Endothelial cell of umbilical vein (primary cell): ENCODE data around the gene RNU5B-1. TPM values are rescaled to one million over a fixed set of nuclear protein-coding genes. Genes with fewer than 3 reads are reported as not detected.

Source experiments
- BruUV-seq: library from RNA; stranded (reverse); fragments of 400-500 nt; replicated peaks from 2 replicates; lab custom pipeline; 2021; lab: Mats Ljungman, UMichigan
- CTCF ChIA-PET: fragments of 300-600, 350-600 bp; sonication (Branson Sonifier 250); formaldehyde crosslinking; loops from one replicate; lab custom pipeline; 2021; ENCODE audit warnings: antibody characterized with exemption, inconsistent platforms; lab: Charles Lee
- POLR2A ChIA-PET: fragments of 300-600, 350-600 bp; sonication (Branson Sonifier 250); formaldehyde crosslinking; loops from one replicate; lab custom pipeline; 2021; ENCODE audit warnings: antibody characterized with exemption, inconsistent platforms; lab: Charles Lee
- DNase-seq: peaks from one replicate; pipeline ENCODE4 v3.0.0-alpha.2; 2011; ENCODE audit warnings: low read depth, low spot score
- FAIRE-seq: peaks from 2 replicates; lab custom pipeline; 2011; peaks lifted over from hg19 to GRCh38; lab: Jason Lieb, UNC
- H2AFZ ChIP-seq: 2 replicates; pipeline ENCODE4 v1.6.0; 2012; ENCODE audit warnings: low read depth, low read length, control low read depth, inconsistent platforms
- H3K27ac ChIP-seq: 2 replicates; pipeline ENCODE4 v1.5.1; 2011; ENCODE audit warnings: low read depth, mild to moderate bottlenecking, control low read depth, low read length, moderate library complexity; ENCODE audit not compliant: insufficient read depth
- H3K27me3 ChIP-seq, 2 experiments: 2 replicates each; pipeline versions ENCODE4 v1.6.0 to v1.6.1; 2011; ENCODE audit warnings: low read length in 2 of 2, mixed read lengths in 1 of 2; ENCODE audit not compliant: control insufficient read depth in 2 of 2, insufficient read depth in 2 of 2
- H3K36me3 ChIP-seq, 2 experiments: 2 replicates in 1 of 2; 3 replicates in 1 of 2; pipeline ENCODE4 v1.5.1; 2011; ENCODE audit warnings: low read length in 2 of 2, mild to moderate bottlenecking in 1 of 2, moderate library complexity in 1 of 2; ENCODE audit not compliant: control insufficient read depth in 2 of 2, insufficient read depth in 2 of 2; ENCODE audit errors: extremely low read depth in 1 of 2
- H3K4me1 ChIP-seq: 3 replicates; pipeline ENCODE4 v1.5.1; 2011; ENCODE audit warnings: mild to moderate bottlenecking, low read length; ENCODE audit not compliant: control insufficient read depth, insufficient read depth; ENCODE audit errors: extremely low read depth
- H3K4me2 ChIP-seq: 2 replicates; pipeline ENCODE4 v1.6.1; 2011; ENCODE audit warnings: low read length, control low read depth, mixed read lengths; ENCODE audit not compliant: insufficient read depth
- H3K4me3 ChIP-seq, 3 experiments: fragments of 200-600 bp in 1 of 3; sonication (generic), shearing (Covaris generic) in 1 of 3; replicated peaks in 1 of 3; 2 replicates each; pipeline ENCODE4 v1.5.1; 2011 to 2016; ENCODE audit warnings: control low read depth in 3 of 3, low read length in 3 of 3, mild to moderate bottlenecking in 2 of 3, inconsistent platforms in 1 of 3, low read depth in 1 of 3, moderate library complexity in 1 of 3; ENCODE audit not compliant: insufficient read depth in 1 of 3
- H3K79me2 ChIP-seq: 2 replicates; pipeline ENCODE4 v1.6.0; 2012; ENCODE audit warnings: low read length, inconsistent platforms; ENCODE audit not compliant: control insufficient read depth, insufficient read depth
- H3K9ac ChIP-seq: replicated peaks from 2 replicates; pipeline ENCODE3; 2011; ENCODE audit warnings: low read length, control low read depth; ENCODE audit not compliant: insufficient read depth; ENCODE audit errors: extremely low read depth
- H3K9me1 ChIP-seq: replicated peaks from 3 replicates; pipeline ENCODE4 v1.6.0; 2011; ENCODE audit warnings: mild to moderate bottlenecking, low read length; ENCODE audit not compliant: control insufficient read depth, insufficient read depth; ENCODE audit errors: extremely low read depth
- H3K9me3 ChIP-seq: replicated peaks from 2 replicates; pipeline ENCODE4 v1.5.1; 2012; ENCODE audit warnings: low read length, inconsistent platforms; ENCODE audit not compliant: control insufficient read depth, insufficient read depth
- H4K20me1 ChIP-seq: replicated peaks from 2 replicates; pipeline ENCODE3; 2011; ENCODE audit warnings: mild to moderate bottlenecking, low read length; ENCODE audit not compliant: control insufficient read depth, insufficient read depth; ENCODE audit errors: extremely low read depth
- EZH2 ChIP-seq: IDR thresholded peaks from 2 replicates; pipeline ENCODE4 v1.6.1; 2012; ENCODE audit warnings: borderline replicate concordance, low read depth, mild to moderate bottlenecking, moderate library complexity, low read length, inconsistent platforms; ENCODE audit not compliant: severe bottlenecking
- FOS ChIP-seq: IDR thresholded peaks from 2 replicates; pipeline ENCODE4 v1.6.1; 2011; ENCODE audit warnings: mild to moderate bottlenecking, low read length, moderate library complexity, borderline replicate concordance; ENCODE audit not compliant: insufficient read depth
- GATA2 ChIP-seq: IDR thresholded peaks from 2 replicates; pipeline ENCODE4 v1.7.0; 2011; ENCODE audit warnings: low read depth, mild to moderate bottlenecking, moderate library complexity, mixed read lengths, low read length; ENCODE audit not compliant: insufficient read length, insufficient read depth
- JUN ChIP-seq: IDR thresholded peaks from 2 replicates; pipeline ENCODE4 v1.6.1; 2011; ENCODE audit warnings: borderline replicate concordance, low read depth; ENCODE audit not compliant: insufficient read length, insufficient read depth
- MYC ChIP-seq: IDR thresholded peaks from one replicate; pipeline ENCODE4 v1.6.1; 2011; ENCODE audit warnings: mild to moderate bottlenecking, low read depth, low read length
- POLR2A ChIP-seq: IDR thresholded peaks from 2 replicates; pipeline ENCODE4 v1.6.1; 2012; ENCODE audit warnings: low read depth, mild to moderate bottlenecking, control low read depth, low read length
- POLR2AphosphoS5 ChIP-seq: IDR thresholded peaks from 2 replicates; pipeline ENCODE4 v1.6.1; 2012; ENCODE audit warnings: low read depth, mild to moderate bottlenecking, control low read depth, low read length, moderate library complexity; ENCODE audit not compliant: insufficient read depth
- dilution Hi-C: fragments of 300-500 bp; cut with MboI; formaldehyde crosslinking; loops from one replicate; pipeline ENCODE4 v1.15.0; 2019; ENCODE audit warnings: low sequenced_read_pairs; ENCODE audit not compliant: extremely low pct_ligation_motif_present
- intact Hi-C: fragments of 100-400 bp; cut with micrococcal nuclease; formaldehyde crosslinking; loops from one replicate; pipeline ENCODE4 v1.10.0; 2022
- polyA plus RNA-seq, 4 experiments: library from polyadenylated mRNA; depleted of rRNA in 3 of 4; stranded (reverse) in 3 of 4; unstranded in 1 of 4; fragments of >200 nt; gene quantifications; 2 replicates each; pipeline versions ENCODE4 v1.2.1 to v1.2.3, GENCODE V29; 2011 to 2012; ENCODE audit warnings: missing spikeins in 1 of 4
- total RNA-seq: library from RNA; stranded (reverse); gene quantifications from 2 replicates; pipeline ENCODE4 v1.2.3, GENCODE V29; 2021
- TF ChIP-seq, protein P1 (sequence below), 2 donors: IDR thresholded peaks; 1 replicate in 1 of 2; 2 replicates in 1 of 2; pipeline ENCODE4 v1.5.1; 2011; ENCODE audit warnings: low read length in 2 of 2, mild to moderate bottlenecking in 2 of 2, moderate library complexity in 2 of 2, control low read depth in 1 of 2, inconsistent platforms in 1 of 2, low read depth in 1 of 2; ENCODE audit not compliant: insufficient read depth in 1 of 2; ENCODE audit errors: extremely low read depth in 1 of 2
- TF ChIP-seq, protein P2 (sequence below): IDR thresholded peaks from 2 replicates; pipeline ENCODE4 v1.6.1; 2011; ENCODE audit not compliant: insufficient read depth, insufficient read length

Gene RNU5B-1
- total and polyA plus RNA-seq, 2 donors (not counting 3 experiments of a cell fraction or from before 2014, with no cell fraction given), result not detected

DNA sequence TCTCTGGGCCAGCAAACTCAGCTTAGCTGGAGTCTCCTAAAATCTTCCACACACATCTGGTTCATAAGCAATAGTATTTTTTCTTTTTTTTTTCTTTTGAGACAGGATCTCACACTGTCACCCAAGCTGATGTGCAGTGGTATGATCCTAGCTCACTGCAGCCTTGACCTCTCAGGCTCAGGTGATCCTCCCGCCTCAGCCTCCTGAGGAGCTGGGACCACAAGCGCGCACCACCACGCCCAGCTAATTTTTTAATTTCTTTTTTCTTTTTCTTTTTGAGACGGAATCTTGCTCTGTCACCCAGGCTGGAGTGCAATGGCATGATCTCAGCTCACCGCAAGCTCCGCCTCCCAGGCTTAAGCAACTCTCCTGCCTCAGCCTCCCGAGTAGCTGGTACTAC is 34.3 kb downstream of the RNU5B-1 start:
- no peak overlapping the region for H2AFZ ChIP-seq
- H3K9me3 ChIP-seq, result no peaks in the 10 kb centered on the region
- H3K27ac ChIP-seq, result no peak overlapping the region
- H3K4me1 ChIP-seq, result peaks cover 4% of the 10 kb centered on the region
- no peaks in the 10 kb centered on the region for H4K20me1 ChIP-seq
- H3K4me2 ChIP-seq, result no peak overlapping the region
- dilution Hi-C loops, result no loop called here
- no peak for FAIRE-seq
- H3K27me3 ChIP-seq, result peaks cover 0 to 3% of the 10 kb centered on the region in 2 experiments
- DNase-seq, result no peak
- no peak overlapping the region for H3K4me3 ChIP-seq
- intact Hi-C loops, result no loop called here
- H3K36me3 ChIP-seq, result no peaks in the 10 kb centered on the region
- no peak overlapping the region for H3K9ac ChIP-seq
- ChIA-PET CTCF (interaction anchor here (1.3 to 1.9 kb wide), 4 partner anchors 18 to 61 kb away, joined by 4 to 6 read pairs (median 4); no protein-coding TSS in a partner anchor), POLR2A (interaction anchor here (1.2 kb wide), 1 partner anchor 17 kb away, joined by 3 read pairs; no protein-coding TSS in a partner anchor)
- no peaks in the 10 kb centered on the region for H3K9me1 ChIP-seq
- no peak for TF ChIP-seq FOS
- no peak for TF ChIP-seq POLR2AphosphoS5
- TF ChIP-seq EZH2, result no peak
- TF ChIP-seq GATA2, result no peak
- TF ChIP-seq, protein P1, sequence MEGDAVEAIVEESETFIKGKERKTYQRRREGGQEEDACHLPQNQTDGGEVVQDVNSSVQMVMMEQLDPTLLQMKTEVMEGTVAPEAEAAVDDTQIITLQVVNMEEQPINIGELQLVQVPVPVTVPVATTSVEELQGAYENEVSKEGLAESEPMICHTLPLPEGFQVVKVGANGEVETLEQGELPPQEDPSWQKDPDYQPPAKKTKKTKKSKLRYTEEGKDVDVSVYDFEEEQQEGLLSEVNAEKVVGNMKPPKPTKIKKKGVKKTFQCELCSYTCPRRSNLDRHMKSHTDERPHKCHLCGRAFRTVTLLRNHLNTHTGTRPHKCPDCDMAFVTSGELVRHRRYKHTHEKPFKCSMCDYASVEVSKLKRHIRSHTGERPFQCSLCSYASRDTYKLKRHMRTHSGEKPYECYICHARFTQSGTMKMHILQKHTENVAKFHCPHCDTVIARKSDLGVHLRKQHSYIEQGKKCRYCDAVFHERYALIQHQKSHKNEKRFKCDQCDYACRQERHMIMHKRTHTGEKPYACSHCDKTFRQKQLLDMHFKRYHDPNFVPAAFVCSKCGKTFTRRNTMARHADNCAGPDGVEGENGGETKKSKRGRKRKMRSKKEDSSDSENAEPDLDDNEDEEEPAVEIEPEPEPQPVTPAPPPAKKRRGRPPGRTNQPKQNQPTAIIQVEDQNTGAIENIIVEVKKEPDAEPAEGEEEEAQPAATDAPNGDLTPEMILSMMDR (IDR thresholded peaks at IDR 0.05; ENCODE audit: extremely low read depth in 1 of 2, insufficient read depth in 1 of 2, low read depth in 1 of 2, low read length in 2 of 2), result no peak
- no peak for TF ChIP-seq MYC
- TF ChIP-seq POLR2A, result no peak
- TF ChIP-seq JUN, result no peak
- TF ChIP-seq, protein P2, sequence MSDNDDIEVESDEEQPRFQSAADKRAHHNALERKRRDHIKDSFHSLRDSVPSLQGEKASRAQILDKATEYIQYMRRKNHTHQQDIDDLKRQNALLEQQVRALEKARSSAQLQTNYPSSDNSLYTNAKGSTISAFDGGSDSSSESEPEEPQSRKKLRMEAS, result no peak
- no TSS peak for BruUV-seq
- H3K79me2 ChIP-seq, result no peaks in the 10 kb centered on the region
